NCI-H128 (cell line): ENCODE results near the gene TLN1.

Experiments used
- DNase-seq: peaks from one replicate; lab custom pipeline; 2025; ENCODE audit not compliant: unreplicated experiment; lab: John Stamatoyannopoulos, UW

The TLN1 gene

GRCh38 chr9:35711501-35712428 is 20.2 kb downstream of the TLN1 start:
- no peak for DNase-seq

DNA sequence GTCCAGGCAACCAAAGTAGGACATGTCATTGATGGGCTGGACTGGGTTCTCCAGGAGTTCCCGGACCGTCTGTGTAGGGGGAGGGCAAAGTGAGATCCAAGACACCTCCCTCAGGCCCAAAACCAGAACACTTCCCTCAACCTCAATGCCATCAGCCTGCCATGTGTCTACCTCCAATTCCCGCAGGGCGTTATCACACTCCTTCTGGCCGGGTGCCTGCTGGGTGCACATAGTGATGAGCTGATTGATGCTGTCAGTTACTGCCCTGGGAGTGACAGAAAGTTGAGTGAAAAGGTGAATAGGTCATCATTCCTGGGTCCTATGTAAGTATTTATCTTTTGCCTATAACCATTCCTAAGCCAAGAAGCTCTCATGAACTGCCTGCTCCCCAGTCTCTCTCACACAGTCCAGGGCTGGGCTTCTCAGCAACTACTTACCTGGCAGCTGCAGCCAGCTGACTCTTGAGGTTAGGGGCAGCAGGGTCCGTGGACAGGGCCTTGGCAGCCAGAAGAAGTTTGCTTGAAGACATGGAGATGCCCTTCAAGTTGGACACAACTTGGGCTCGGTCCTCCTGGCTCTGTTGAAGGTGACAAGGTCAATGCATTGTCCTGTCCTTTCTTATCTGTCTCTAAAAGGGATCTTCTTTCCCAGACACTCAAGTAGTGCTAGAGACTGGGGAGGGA is 21.0 kb downstream of the TLN1 start:
- DNase-seq: no peak

DNA sequence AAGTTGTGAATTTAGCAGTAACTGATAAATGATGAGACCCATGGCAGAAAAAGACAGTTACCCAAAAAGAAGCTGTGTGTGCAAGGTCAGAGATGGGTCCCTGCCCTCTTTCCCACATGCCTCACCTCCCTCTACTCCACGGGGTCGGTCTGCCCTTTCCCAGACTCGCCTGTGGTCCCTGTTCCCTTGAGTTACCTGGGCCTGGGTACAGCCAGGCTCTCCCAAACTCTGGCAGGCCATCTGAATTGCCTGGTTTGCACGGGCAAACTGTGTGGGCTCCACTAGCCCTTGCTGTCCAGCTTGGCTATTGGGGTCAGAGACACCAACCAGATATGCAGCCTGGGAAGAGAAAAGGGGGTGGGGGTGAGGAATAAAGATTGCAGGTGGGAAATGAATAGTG is 23.8 kb downstream of the TLN1 start:
- DNase-seq: no peak

DNA sequence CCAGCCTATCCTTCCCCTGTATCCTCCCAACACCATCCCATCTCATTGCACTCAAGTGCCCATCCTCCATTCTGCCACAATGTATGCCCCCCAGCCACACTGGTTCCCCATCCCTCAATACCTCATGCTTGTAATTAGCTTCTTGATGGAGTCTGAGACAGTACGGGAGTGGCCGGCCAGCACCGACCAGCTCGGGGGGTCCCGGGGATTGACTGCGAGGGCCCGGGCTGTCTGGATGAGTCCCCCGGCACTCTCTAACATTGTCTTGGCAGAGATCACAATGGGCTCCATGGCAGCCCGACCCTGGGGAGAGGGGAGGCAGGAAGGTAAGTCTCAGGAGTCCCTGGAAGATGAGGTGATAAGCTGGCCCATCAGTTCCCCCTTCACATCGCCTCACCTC is 25.0 kb downstream of the TLN1 start:
- DNase-seq: no peak

DNA sequence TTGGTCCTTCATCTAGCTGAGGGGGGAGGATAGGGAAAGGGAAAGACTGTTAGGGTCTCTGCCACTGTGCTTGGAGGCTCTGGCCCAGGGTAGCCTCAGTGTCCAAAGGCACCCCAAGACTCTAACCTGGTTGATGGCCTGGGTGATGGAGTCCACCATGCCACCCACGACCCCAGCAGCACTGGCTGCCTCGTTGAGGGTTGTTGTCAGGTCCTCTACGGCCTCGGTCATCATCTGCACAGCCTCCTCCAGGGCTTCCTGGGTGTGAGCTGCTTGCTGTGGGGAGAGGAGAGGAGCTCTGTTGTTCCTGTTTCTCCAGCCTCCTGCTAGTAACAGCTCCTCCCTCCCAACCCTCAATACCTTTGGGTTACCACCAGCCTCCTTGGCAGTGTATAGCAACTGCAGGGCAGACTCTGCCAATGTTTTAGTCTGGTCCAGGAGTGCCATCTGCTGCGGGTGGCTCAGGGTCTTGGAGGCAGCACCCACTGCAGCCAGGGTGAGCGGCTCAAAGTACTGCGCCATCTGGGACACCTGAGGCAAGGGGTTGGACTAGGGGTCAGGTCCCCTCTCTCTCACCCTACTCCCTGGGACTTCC is 26.1 kb downstream of the TLN1 start:
- DNase-seq: no peak

DNA sequence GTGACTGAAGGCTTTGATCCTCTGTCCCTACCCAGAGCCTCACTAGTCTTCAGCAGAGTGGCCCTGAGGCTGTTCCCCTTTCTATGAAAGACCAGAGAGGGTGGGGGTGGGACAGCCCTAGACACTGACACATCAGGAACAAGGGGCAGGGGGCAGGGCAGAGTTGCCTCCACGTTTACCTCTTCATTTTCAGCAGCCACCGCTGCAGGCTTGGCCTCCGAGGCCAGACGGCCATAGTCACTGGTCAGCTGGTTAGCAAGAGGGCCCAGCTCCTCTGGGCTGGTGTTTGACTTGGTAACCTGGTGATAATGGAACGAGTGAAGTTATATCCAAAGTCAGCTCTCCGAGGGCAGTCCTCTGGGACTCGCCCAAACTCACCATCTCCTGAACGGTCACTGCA is 26.6 kb downstream of the TLN1 start:
- DNase-seq: no peak

GRCh38 chr9:35703906-35704672 is 27.9 kb downstream of the TLN1 start:
- no peak for DNase-seq

DNA sequence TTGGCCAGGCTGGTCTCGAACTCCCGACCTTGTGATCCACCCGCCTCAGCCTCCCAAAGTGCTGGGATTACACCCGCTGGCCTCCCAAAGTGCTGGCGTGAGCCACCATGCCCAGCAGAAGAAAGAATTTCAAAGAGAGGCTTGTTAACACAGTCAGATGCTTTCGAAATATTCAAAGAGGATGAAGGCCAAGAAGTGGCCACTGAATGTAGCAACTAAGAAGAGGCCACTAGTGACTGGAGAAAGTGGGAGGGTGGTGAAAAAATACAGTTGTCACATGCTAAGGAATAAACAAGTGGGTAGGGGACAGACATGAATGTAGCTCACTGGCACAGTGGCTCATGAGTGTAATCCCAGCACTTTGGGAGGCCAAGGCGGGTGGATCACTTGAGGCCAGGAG is 29.3 kb downstream of the TLN1 start:
- no peak for DNase-seq

- no peak for DNase-seq
These were observed 31.1 kb downstream of the TLN1 start for GRCh38 chr9:35700942-35701341.

DNA sequence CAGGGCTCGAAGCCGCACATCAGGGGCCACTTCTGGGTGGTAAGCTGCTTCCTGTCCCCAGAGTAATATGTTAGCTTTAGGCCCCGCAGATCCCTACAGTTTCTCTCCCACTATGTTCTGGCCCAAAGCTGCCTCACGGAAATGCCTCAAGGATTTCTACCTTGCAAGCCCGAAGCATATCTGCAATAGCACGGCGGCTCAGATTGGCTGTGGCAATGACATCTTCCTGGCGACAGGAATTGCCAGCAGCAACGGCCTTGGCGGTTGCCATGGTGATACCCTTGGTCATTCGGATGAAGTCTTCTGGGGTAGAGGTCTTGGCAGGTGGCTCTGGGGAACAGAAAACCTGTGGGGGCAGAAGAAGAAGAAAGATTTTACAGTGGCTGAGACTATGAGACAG is 32.0 kb downstream of the TLN1 start:
- DNase-seq: no peak

DNA sequence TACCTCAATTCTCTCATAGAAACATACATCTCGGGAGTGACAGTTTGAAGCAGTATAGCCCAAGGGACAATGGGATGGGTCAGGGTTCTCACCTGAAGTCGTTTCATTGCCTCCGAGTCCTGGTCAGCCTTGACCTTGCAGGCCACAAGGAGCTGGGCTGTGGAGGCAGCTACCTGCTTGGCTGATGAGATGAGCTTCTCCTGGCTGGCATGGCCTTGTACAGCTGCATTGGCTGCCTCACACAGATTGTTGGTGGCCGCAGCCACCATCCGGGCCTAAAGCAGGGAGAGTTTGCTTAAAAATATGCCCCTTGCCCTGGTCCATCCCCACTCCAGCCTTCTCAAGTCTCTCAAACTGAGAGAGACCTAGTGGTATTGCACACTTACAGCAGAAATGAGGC is 33.8 kb downstream of the TLN1 start:
- DNase-seq: no peak

GRCh38 chr9:35697486-35697885 is 34.5 kb downstream of the TLN1 start:
- no peak for DNase-seq

GRCh38 chr9:35696520-35697215 is 35.3 kb downstream of the TLN1 start:
- no peak for DNase-seq

DNA sequence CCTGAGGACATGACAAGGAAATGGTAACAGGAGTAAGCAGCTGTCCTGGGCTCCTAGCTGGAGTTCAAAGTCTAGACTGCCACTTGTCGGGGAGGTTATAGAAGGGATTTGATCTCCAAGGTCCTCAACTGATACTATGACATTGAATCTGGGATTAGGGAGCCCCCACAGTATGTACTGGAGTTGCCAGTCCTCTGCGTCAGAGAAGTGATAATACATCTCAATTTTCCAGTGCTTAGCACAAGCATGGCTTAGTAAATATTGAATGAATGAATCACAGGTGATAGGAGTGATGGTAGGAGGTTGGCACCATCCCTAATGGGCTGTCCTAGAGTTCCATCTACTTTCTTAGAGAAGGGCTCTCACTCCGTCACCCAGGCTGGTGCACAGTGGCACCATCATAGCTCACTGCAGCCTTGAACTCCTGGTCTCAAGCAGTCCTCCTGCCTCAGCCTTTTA is 36.0 kb downstream of the TLN1 start:
- DNase-seq: no peak

- DNase-seq: no peak
These were observed 40.2 kb downstream of the TLN1 start for GRCh38 chr9:35691757-35692301.

DNA sequence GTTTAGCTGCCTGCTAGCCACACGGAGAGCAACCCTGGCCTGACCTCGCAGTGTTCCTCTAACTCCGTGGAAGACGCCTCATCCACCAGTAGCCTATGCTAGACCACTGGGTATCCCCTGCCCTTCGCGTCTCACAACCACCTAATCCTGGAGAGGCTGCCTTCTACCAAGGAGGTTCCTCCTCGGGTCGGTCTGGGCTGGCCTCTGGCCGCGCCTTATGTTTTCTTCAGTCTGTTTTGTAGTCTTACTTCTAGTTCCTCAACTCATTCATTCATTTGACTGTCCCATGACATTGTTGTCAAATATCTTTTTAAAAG is 40.7 kb downstream of the TLN1 start:
- DNase-seq: no peak

DNA sequence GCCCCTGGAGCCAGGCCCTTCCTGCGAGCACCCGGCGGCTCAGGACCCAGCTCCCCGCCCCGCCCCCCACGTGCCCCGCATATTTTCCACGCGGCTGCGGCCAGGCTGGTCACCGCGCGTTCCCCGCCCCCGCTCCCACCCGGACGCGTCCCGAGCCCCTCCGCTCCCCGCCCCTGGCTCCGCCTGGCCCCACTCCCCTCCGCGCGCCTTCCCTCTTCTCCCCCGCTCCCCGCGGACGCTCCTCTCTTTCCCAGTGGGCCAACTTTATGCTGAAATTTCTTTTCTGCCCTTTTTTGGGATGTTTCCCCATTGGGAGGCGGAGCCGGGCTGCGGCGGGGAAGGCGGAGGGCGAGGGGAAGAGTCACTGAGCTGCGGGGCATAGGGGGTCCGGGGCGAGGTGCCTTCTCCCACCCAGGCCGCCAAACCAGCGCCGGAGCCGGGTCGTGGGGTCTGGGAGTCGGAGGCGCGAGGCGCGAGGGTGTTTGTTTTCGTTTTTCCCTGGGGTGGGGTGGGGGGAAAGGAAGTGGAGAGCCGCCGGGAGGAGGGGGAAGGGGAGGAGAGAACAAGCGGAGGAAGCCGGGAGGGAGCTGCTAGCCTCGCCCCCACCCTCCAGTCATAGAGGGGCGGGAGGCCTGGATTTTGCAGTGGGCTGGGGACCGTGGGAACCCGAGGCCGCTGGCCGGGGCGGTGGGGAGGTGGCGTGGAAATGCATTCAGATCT is 41.2 kb downstream of the TLN1 start:
- no peak for DNase-seq

GRCh38 chr9:35690294-35690613 is 41.7 kb downstream of the TLN1 start:
- no peak for DNase-seq

DNA sequence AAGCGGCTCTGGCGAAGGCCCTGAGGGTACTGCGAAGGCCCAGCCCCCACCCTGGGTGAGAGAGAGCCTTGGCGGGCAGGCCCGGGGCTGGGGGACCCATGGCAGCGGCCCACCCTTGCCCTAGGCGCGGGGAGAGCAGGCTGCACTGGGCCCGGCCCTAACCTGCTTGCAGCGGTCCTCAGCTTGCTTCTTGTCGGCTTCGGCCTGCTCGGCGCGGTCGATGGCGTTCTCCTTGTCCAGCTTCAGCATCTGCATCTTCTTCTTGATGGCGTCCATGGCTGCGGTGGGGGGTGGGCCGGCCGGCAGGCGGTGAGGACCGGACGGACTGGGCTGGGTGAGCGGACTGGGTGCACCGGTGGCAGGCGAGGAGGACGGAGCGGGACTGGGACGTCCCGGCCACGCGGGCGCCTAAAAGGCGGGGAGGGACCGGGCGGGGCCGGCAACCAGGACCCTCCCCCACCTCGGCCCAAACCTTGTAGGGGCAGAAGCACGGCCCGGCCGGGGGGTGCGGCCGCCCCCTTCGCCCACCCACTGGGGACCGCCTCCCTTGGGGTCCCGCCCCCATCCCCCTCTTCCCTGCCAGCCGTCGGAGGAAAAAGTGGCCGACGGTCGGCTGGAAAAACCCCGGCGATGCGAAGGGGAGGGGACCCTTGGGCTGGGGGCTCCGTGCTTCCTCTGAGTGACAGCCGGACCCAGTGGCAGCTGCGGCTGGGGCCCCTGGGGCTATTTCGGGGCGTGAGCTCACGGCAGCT is 42.3 kb downstream of the TLN1 start, which contains the start of gene TPM2:
TSS of gene TPM2 (minus strand) at position 384 of the 752 bp plus-strand sequence. CDS start at position 276, 108 bp downstream.
- DNase-seq: no peak
